GM12878 (cell line): ENCODE data around the gene RAB40B. TPM values are rescaled to one million over a fixed set of nuclear protein-coding genes. Genes with fewer than 3 reads are reported as not detected.

ENCODE experiments used
- ATAC-seq: fragments of 200-7000 bp; cut with Tn5 transposase; 3 replicates; pipeline ENCODE4 v1.9.1; 2020; ENCODE audit warnings: mild to moderate bottlenecking, moderate library complexity
- BruUV-seq: library from RNA; stranded (reverse); fragments of 400-500 nt; replicated peaks from 2 replicates; lab custom pipeline; 2021; lab: Mats Ljungman, UMichigan
- CTCF ChIA-PET: fragments of 300-600 bp; sonication (Branson Sonifier 250); formaldehyde crosslinking; extraction: SDS; loops from one replicate; lab custom pipeline; 2021; ENCODE audit warnings: inconsistent platforms; lab: Yijun Ruan, JAX
- POLR2A ChIA-PET: fragments of 350-600 bp; formaldehyde crosslinking; extraction: SDS; loops from one replicate; lab custom pipeline; 2021; ENCODE audit warnings: inconsistent platforms; lab: Charles Lee
- RAD21 ChIA-PET: fragments of 300-600 bp; sonication (Branson Sonifier 250); formaldehyde crosslinking; loops from one replicate; lab custom pipeline; 2023; ENCODE audit warnings: antibody characterized with exemption; ENCODE audit not compliant: unreplicated experiment; lab: Charles Lee
- SMC1A ChIA-PET: fragments of 300-600 bp; sonication (Branson Sonifier 250); formaldehyde crosslinking; loops from one replicate; lab custom pipeline; 2023; ENCODE audit not compliant: unreplicated experiment, uncharacterized antibody; lab: Charles Lee
- DNase-seq: peaks from one replicate; pipeline ENCODE4 v3.0.0-alpha.2; 2011; ENCODE audit warnings: low read depth, low spot score
- FAIRE-seq: peaks from 3 replicates; lab custom pipeline; 2011; peaks lifted over from hg19 to GRCh38; lab: Jason Lieb, UNC
- H2AFZ ChIP-seq: 2 replicates; pipeline ENCODE4 v1.6.0; 2011; ENCODE audit warnings: low read depth, low read length, control low read depth; ENCODE audit not compliant: control insufficient read depth
- H3K27ac ChIP-seq: 2 replicates; pipeline ENCODE4 v1.5.1; 2011; ENCODE audit warnings: control low read depth; ENCODE audit not compliant: control insufficient read depth, insufficient read depth
- H3K27me3 ChIP-seq, 2 experiments: replicated peaks in 1 of 2; 2 replicates each; pipeline versions ENCODE4 v1.6.0 to v1.6.1; 2011; ENCODE audit warnings: low read length in 1 of 2; ENCODE audit not compliant: control insufficient read depth in 2 of 2, insufficient read depth in 2 of 2
- H3K36me3 ChIP-seq, 2 experiments: 2 replicates each; pipeline ENCODE4 v1.5.1; 2011; ENCODE audit warnings: low read length in 1 of 2; ENCODE audit not compliant: control insufficient read depth in 2 of 2, insufficient read depth in 2 of 2
- H3K4me1 ChIP-seq: 2 replicates; pipeline ENCODE4 v1.6.1; 2011; ENCODE audit warnings: mild to moderate bottlenecking, low read length, moderate library complexity, mixed read lengths; ENCODE audit not compliant: control insufficient read depth, insufficient read depth
- H3K4me2 ChIP-seq: 2 replicates; pipeline ENCODE4 v1.6.0; 2011; ENCODE audit warnings: control low read depth; ENCODE audit not compliant: control insufficient read depth, insufficient read depth
- H3K4me3 ChIP-seq: fragments of 200-600 bp; sonication (generic); 2 replicates; pipeline ENCODE4 v1.5.1; 2016
- H3K79me2 ChIP-seq: 2 replicates; pipeline ENCODE4 v1.6.0; 2011; ENCODE audit warnings: low read length; ENCODE audit not compliant: control insufficient read depth, insufficient read depth
- H3K9ac ChIP-seq: 2 replicates; pipeline ENCODE4 v1.8.0; 2011; ENCODE audit warnings: low read length, control low read depth, mixed read lengths; ENCODE audit not compliant: control insufficient read depth, insufficient read depth
- H3K9me3 ChIP-seq: replicated peaks from 3 replicates; pipeline ENCODE4 v1.5.1; 2011; ENCODE audit warnings: mild to moderate bottlenecking, low read length; ENCODE audit not compliant: control insufficient read depth, insufficient read depth
- H4K20me1 ChIP-seq: 2 replicates; pipeline ENCODE4 v1.6.0; 2011; ENCODE audit not compliant: control insufficient read depth, insufficient read depth
- CUX1 ChIP-seq: IDR thresholded peaks from 2 replicates; pipeline ENCODE4 v1.6.1; 2012; ENCODE audit warnings: improper control_type of control experiment, low read depth, low read length; ENCODE audit not compliant: insufficient replicate concordance
- EZH2 ChIP-seq: IDR thresholded peaks from 2 replicates; pipeline ENCODE4 v1.6.1; 2012; ENCODE audit warnings: low read depth, mild to moderate bottlenecking, control low read depth, inconsistent platforms, low read length, borderline replicate concordance; ENCODE audit not compliant: control insufficient read depth
- FOS ChIP-seq: IDR thresholded peaks from 3 replicates; pipeline ENCODE4 v1.6.1; 2011; ENCODE audit warnings: borderline replicate concordance; ENCODE audit not compliant: insufficient read length; ENCODE audit errors: extremely low read depth
- IRF3 ChIP-seq: fragments of 450-650 bp; IDR thresholded peaks from 2 replicates; pipeline ENCODE4 v1.6.1; 2014; ENCODE audit warnings: mild to moderate bottlenecking
- LARP7 ChIP-seq: fragments of 450-650 bp; IDR thresholded peaks from 2 replicates; pipeline ENCODE4 v1.6.1; 2017; ENCODE audit warnings: mild to moderate bottlenecking
- MXI1 ChIP-seq: fragments of 150-350 bp; IDR thresholded peaks from 2 replicates; pipeline ENCODE4 v1.6.1; 2011; ENCODE audit warnings: low read depth, mild to moderate bottlenecking, inconsistent platforms, low read length, improper control_type of control experiment
- NFXL1 ChIP-seq: fragments of 450-650 bp; IDR thresholded peaks from 2 replicates; pipeline ENCODE4 v1.6.1; 2017; ENCODE audit warnings: antibody characterized with exemption, mild to moderate bottlenecking, borderline replicate concordance
- PKNOX1 ChIP-seq: fragments of 450-650 bp; IDR thresholded peaks from 2 replicates; pipeline ENCODE4 v1.6.1; 2016; ENCODE audit warnings: mild to moderate bottlenecking
- RELB ChIP-seq: fragments of 450-650 bp; IDR thresholded peaks from 2 replicates; pipeline ENCODE4 v1.6.1; 2017; ENCODE audit warnings: low read depth, mild to moderate bottlenecking, moderate library complexity
- REST ChIP-seq: IDR thresholded peaks from 2 replicates; pipeline ENCODE4 v1.6.1; 2012; ENCODE audit warnings: mild to moderate bottlenecking, low read depth, low read length
- SUPT20H ChIP-seq: IDR thresholded peaks from 2 replicates; pipeline ENCODE4 v1.6.1; 2011; ENCODE audit warnings: low read depth, mild to moderate bottlenecking, low read length, moderate library complexity, borderline replicate concordance; ENCODE audit not compliant: control insufficient read depth
- WGBS: methylation state at CpG from one replicate; pipeline ENCODE4 v1.1.6; 2016; ENCODE audit warnings: low lambda C conversion rate; ENCODE audit not compliant: insufficient replicate concordance, insufficient coverage; ENCODE audit errors: missing lambda C conversion rate; 5-methylcytosine and 5-hydroxymethylcytosine counted together
- in situ Hi-C: fragments of 300-500 bp; cut with MboI; formaldehyde crosslinking; loops from 9 replicates; pipeline ENCODE4 v1.14.3; 2018; ENCODE audit warnings: mixed read lengths
- intact Hi-C: fragments of 100-400 bp; cut with micrococcal nuclease; formaldehyde crosslinking; loops from one replicate; pipeline ENCODE4 v1.14.2; 2022; ENCODE audit not compliant: unreplicated experiment
- polyA plus RNA-seq, 11 experiments: library from polyadenylated mRNA; depleted of rRNA in 4 of 11; unstranded in 6 of 11; stranded (reverse) in 5 of 11; fragments of >200 nt; fragmentation: Nextera tagmentation in 4 of 11; fragmentation: Illumina TruSeq in 1 of 11; extraction: Ambion mirVana in 4 of 11; extraction: Trizol in 1 of 11; gene quantifications; 1 replicate in 1 of 11; 2 replicates in 10 of 11; pipeline versions ENCODE4 v1.2.1 to v1.2.3, GENCODE V29; 2011 to 2016; ENCODE audit warnings: inconsistent platforms in 2 of 11, missing spikeins in 2 of 11, low read depth in 1 of 11
- total RNA-seq, 4 experiments: library from RNA; depleted of rRNA in 3 of 4; stranded (reverse); fragments of >200 nt in 3 of 4; fragmentation: Illumina TruSeq in 1 of 4; extraction: Trizol in 1 of 4; gene quantifications; 2 replicates each; pipeline versions ENCODE4 v1.2.1 to v1.2.3, GENCODE V29; 2013 to 2021

Gene RAB40B
- total and polyA plus RNA-seq, 10 of the 15 experiments (the other 5 are each of a cell fraction or from before 2014, with no cell fraction given): 0.06 to 2.8 (median 1.4) TPM

- H3K27ac ChIP-seq: no peak overlapping the region
- no peak overlapping the region for H2AFZ ChIP-seq
- SMC1A ChIA-PET: no interaction called here
- no peaks in the 10 kb centered on the region for H4K20me1 ChIP-seq
- no peaks in the 10 kb centered on the region for H3K27me3 ChIP-seq
- H3K79me2 ChIP-seq: no peaks in the 10 kb centered on the region
- no TSS peak for BruUV-seq
- no peak overlapping the region for H3K4me3 ChIP-seq
- CTCF ChIA-PET: interaction anchor here (0.7 kb wide), 1 partner anchor 9 kb away, joined by 3 read pairs; no protein-coding TSS in a partner anchor
- no peaks in the 10 kb centered on the region for H3K4me1 ChIP-seq
- no peak overlapping the region for H3K4me2 ChIP-seq
- DNase-seq (no peak), FAIRE-seq (no peak), ATAC-seq (no peak)
- intact Hi-C loops: no loop called here
- in situ Hi-C loops: no loop called here
- no peaks in the 10 kb centered on the region for H3K9me3 ChIP-seq
- H3K9ac ChIP-seq: no peak overlapping the region
- POLR2A ChIA-PET: no interaction called here
- H3K36me3 ChIP-seq: peaks cover 18 to 19% of the 10 kb centered on the region in 2 experiments
- RAD21 ChIA-PET: no interaction called here
- 82% methylated on average over 7 of the region's 7 CpGs for WGBS
- TF ChIP-seq CUX1 (no peak), IRF3 (no peak), PKNOX1 (no peak), NFXL1 (no peak), MXI1 (no peak), LARP7 (no peak), SUPT20H (no peak), REST (no peak), FOS (no peak), RELB (no peak), EZH2 (no peak)
Measured at GRCh38 chr17:82619211-82619610, 79.3 kb downstream of the RAB40B start.
